ENCODE results near the gene GRIA2. TPM values are rescaled to one million over a fixed set of nuclear protein-coding genes. Genes with fewer than 3 reads are reported as not detected.

The GRIA2 gene
- polyA plus RNA-seq, 3 donors: not detected

GRCh38 chr4:157184300-157184699, 36.2 kb upstream of the GRIA2 start:
- no peak for TF ChIP-seq CTCF (IDR thresholded peaks at IDR 0.05)
- H3K27ac ChIP-seq (ENCODE audit: low read depth in 1 of 2, low read length in 2 of 2): no peak overlapping the region
- H3K79me2 ChIP-seq (ENCODE audit: insufficient read depth, low read length): no peaks in the 10 kb centered on the region
- intact Hi-C loops (cut with micrococcal nuclease): loop anchor here in 1 of 2 donors (10.0 kb wide), 1 partner anchor 879 kb away; no protein-coding TSS in a partner anchor
- no peak overlapping the region for H2AFZ ChIP-seq (ENCODE audit: insufficient read depth, low read depth, low read length, poor library complexity, severe bottlenecking)
- Mint-ChIP-seq H3K27me3 (ENCODE audit: low read depth in 3 of 3) (peaks cover 0 to 5% (median 0%) of the 10 kb centered on the region in 3 donors), H3K9me3 (peaks cover 2 to 13% (median 9%) of the 10 kb centered on the region in 7 donors), H3K36me3 (no peaks in the 10 kb centered on the region), H3K4me1 (no peaks in the 10 kb centered on the region), H3K27ac (no peak overlapping the region), H3K4me3 (no peak overlapping the region)
- no peaks in the 10 kb centered on the region for H3K4me1 ChIP-seq (ENCODE audit: control insufficient read depth in 1 of 2, insufficient read depth in 2 of 2, low read length in 2 of 2)
- no CpG with 5 or more reads among the region's 1 CpG for WGBS (ENCODE audit: insufficient coverage)
- no peak overlapping the region for H3K9ac ChIP-seq (ENCODE audit: insufficient read depth, low read length, poor library complexity, severe bottlenecking)
- no peaks in the 10 kb centered on the region for H3K36me3 ChIP-seq (replicated peaks in 1 of 2; ENCODE audit: control insufficient read depth in 1 of 2, insufficient read depth in 2 of 2, low read length in 2 of 2)
- DNase-seq: no peak
- H3K4me2 ChIP-seq (replicated peaks; ENCODE audit: extremely low read depth, low read length, poor library complexity, severe bottlenecking): no peak overlapping the region
- H4K20me1 ChIP-seq (ENCODE audit: insufficient read depth, low read length): no peaks in the 10 kb centered on the region
- H3K9me3 ChIP-seq (replicated peaks in 1 of 2; ENCODE audit: control insufficient read depth in 1 of 2, insufficient read depth in 1 of 2, low read length in 2 of 2): peaks cover 0 to 3% of the 10 kb centered on the region in 2 donors
- H3K27me3 ChIP-seq (ENCODE audit: control insufficient read depth in 2 of 2, insufficient read depth in 2 of 2, low read length in 2 of 2): no peaks in the 10 kb centered on the region
- H3K4me3 ChIP-seq (replicated peaks in 1 of 3; ENCODE audit: low read depth in 2 of 3, low read length in 3 of 3): no peak overlapping the region

GRCh38 chr4:157185363-157185762, 35.2 kb upstream of the GRIA2 start:
- Histone ChIP-seq H3K36me3 (replicated peaks in 1 of 2; ENCODE audit: control insufficient read depth in 1 of 2, insufficient read depth in 2 of 2, low read length in 2 of 2) (no peaks in the 10 kb centered on the region), H3K79me2 (ENCODE audit: insufficient read depth, low read length) (no peaks in the 10 kb centered on the region), H3K9ac (ENCODE audit: insufficient read depth, low read length, poor library complexity, severe bottlenecking) (no peak overlapping the region), H3K4me1 (ENCODE audit: control insufficient read depth in 1 of 2, insufficient read depth in 2 of 2, low read length in 2 of 2) (no peaks in the 10 kb centered on the region), H4K20me1 (ENCODE audit: insufficient read depth, low read length) (no peaks in the 10 kb centered on the region), H3K4me3 (replicated peaks in 1 of 3; ENCODE audit: low read depth in 2 of 3, low read length in 3 of 3) (no peak overlapping the region), H2AFZ (ENCODE audit: insufficient read depth, low read depth, low read length, poor library complexity, severe bottlenecking) (no peak overlapping the region), H3K27me3 (ENCODE audit: control insufficient read depth in 2 of 2, insufficient read depth in 2 of 2, low read length in 2 of 2) (no peaks in the 10 kb centered on the region), H3K27ac (ENCODE audit: low read depth in 1 of 2, low read length in 2 of 2) (no peak overlapping the region), H3K9me3 (replicated peaks in 1 of 2; ENCODE audit: control insufficient read depth in 1 of 2, insufficient read depth in 1 of 2, low read length in 2 of 2) (peaks cover 0 to 3% of the 10 kb centered on the region in 2 donors), H3K4me2 (replicated peaks; ENCODE audit: extremely low read depth, low read length, poor library complexity, severe bottlenecking) (no peak overlapping the region)
- H3K9me3 Mint-ChIP-seq: peaks cover 2 to 11% (median 8%) of the 10 kb centered on the region in 7 donors
- H3K4me3 Mint-ChIP-seq: no peak overlapping the region
- H3K4me1 Mint-ChIP-seq: no peaks in the 10 kb centered on the region
- H3K27ac Mint-ChIP-seq: no peak overlapping the region
- no peak for DNase-seq
- H3K27me3 Mint-ChIP-seq (ENCODE audit: low read depth in 3 of 3): peaks cover 0 to 5% (median 0%) of the 10 kb centered on the region in 3 donors
- intact Hi-C loops (cut with micrococcal nuclease): loop anchor here in 1 of 2 donors (10.0 kb wide), 1 partner anchor 881 kb away; no protein-coding TSS in a partner anchor
- H3K36me3 Mint-ChIP-seq: no peaks in the 10 kb centered on the region
- no peak for TF ChIP-seq CTCF (IDR thresholded peaks at IDR 0.05)
